Right renal cortex interstitium (tissue), 3 donors: ENCODE measurements around the gene DYDC2. TPM values are rescaled to one million over a fixed set of nuclear protein-coding genes. Genes with fewer than 3 reads are reported as not detected.
"Not testable (repeated sequence)": the region's sequence is repeated elsewhere in the genome, so short reads cannot be mapped to it uniquely, and the experiment has no call there.

Experiments used
- DNase-seq, 3 donors: peaks; one replicate each; pipeline ENCODE4 v3.0.0-alpha.2; 2013; ENCODE audit warnings: low read depth in 3 of 3, low spot score in 2 of 3
- polyA plus RNA-seq, 3 donors: library from polyadenylated mRNA; unstranded; fragments of 120-200 nt; gene quantifications; one replicate each; pipeline ENCODE4 v1.2.1, GENCODE V29; 2013; ENCODE audit not compliant: insufficient read length in 3 of 3

Gene DYDC2
- polyA plus RNA-seq, 3 donors = 2.4 to 4.0 (median 3.1) TPM

- DNase-seq = no peak
Observed at GRCh38 chr10:80411681-80412220, 55.2 kb downstream of the DYDC2 start.

GRCh38 chr10:80412486-80412885 lies 55.9 kb downstream of the DYDC2 start:
- no peak for DNase-seq

- no peak for DNase-seq
Observed at GRCh38 chr10:80413271-80413996, 56.9 kb downstream of the DYDC2 start.

GRCh38 chr10:80414142-80414895 lies 57.7 kb downstream of the DYDC2 start:
- no peak for DNase-seq

- no peak for DNase-seq
Observed at GRCh38 chr10:80415734-80416478, 59.3 kb downstream of the DYDC2 start.

- no peak for DNase-seq
Observed at GRCh38 chr10:80416479-80417098, 60.0 kb downstream of the DYDC2 start.

GRCh38 chr10:80417256-80417655 lies 60.7 kb downstream of the DYDC2 start:
- not testable (repeated sequence) for DNase-seq

Other genes starting within 250 kb of the DYDC2 start
- gene PLAC9, start 224.1 kb upstream of the DYDC2 start, polyA plus RNA-seq = 10 to 100 TPM in 2 of 3 donors, 1 to 10 TPM in 1; 9.8 to 21.7 (median 16.0) TPM
- 100 to 1,000 TPM; 123 to 144 (median 140) TPM for gene ANXA11, start 151.2 kb upstream of the DYDC2 start, polyA plus RNA-seq
- gene MAT1A, start 67.1 kb upstream of the DYDC2 start, polyA plus RNA-seq = 1 to 10 TPM in 2 of 3 donors, under 1 TPM in 1; 0.67 to 1.2 (median 1.1) TPM
- gene DYDC1, start within 50 bp of the DYDC2 start, polyA plus RNA-seq = under 1 TPM; 0.37 to 0.90 (median 0.49) TPM
- 100 to 1,000 TPM; 116 to 134 (median 124) TPM for gene PRXL2A, start 51.8 kb downstream of the DYDC2 start, polyA plus RNA-seq
- 10 to 100 TPM; 81.6 to 86.2 (median 85.7) TPM for gene TSPAN14, start 97.5 kb downstream of the DYDC2 start, polyA plus RNA-seq
- under 1 TPM; 0.04 to 0.14 (median 0.12) TPM for gene SH2D4B, start 181.1 kb downstream of the DYDC2 start, polyA plus RNA-seq